ENCODE measurements around the gene ZNF292. TPM values are rescaled to one million over a fixed set of nuclear protein-coding genes. Genes with fewer than 3 reads are reported as not detected.

The ZNF292 gene
- total and polyA plus RNA-seq, 2 donors (not counting 3 experiments of a cell fraction or from before 2014, with no cell fraction given), result 3.5 to 24.9 TPM

GRCh38 chr6:87174078-87174579 lies 18.8 kb downstream of the ZNF292 start:
- no peak for DNase-seq (ENCODE audit: low read depth, low spot score)
- Histone ChIP-seq H3K79me2 (ENCODE audit: control insufficient read depth, insufficient read depth, low read length) (peaks cover 84% of the 10 kb centered on the region), H3K9ac (replicated peaks; ENCODE audit: extremely low read depth, insufficient read depth, low read length) (no peak overlapping the region), H4K20me1 (replicated peaks; ENCODE audit: control insufficient read depth, extremely low read depth, insufficient read depth, low read length) (peaks cover 26% of the 10 kb centered on the region), H3K9me1 (replicated peaks; ENCODE audit: control insufficient read depth, extremely low read depth, insufficient read depth, low read length) (peaks cover 2% of the 10 kb centered on the region), H3K9me3 (replicated peaks; ENCODE audit: control insufficient read depth, insufficient read depth, low read length) (no peaks in the 10 kb centered on the region), H3K4me1 (ENCODE audit: control insufficient read depth, extremely low read depth, insufficient read depth, low read length) (peaks cover 5% of the 10 kb centered on the region), H3K4me3 (replicated peaks in 1 of 3; ENCODE audit: insufficient read depth in 1 of 3, low read depth in 1 of 3, low read length in 3 of 3) (no peak overlapping the region), H2AFZ (ENCODE audit: low read depth, low read length) (no peak overlapping the region), H3K27ac (ENCODE audit: insufficient read depth, low read depth, low read length) (no peak overlapping the region), H3K36me3 (ENCODE audit: control insufficient read depth in 2 of 2, extremely low read depth in 1 of 2, insufficient read depth in 2 of 2, low read length in 2 of 2) (no peaks in the 10 kb centered on the region), H3K27me3 (ENCODE audit: control insufficient read depth in 2 of 2, insufficient read depth in 2 of 2, low read length in 2 of 2) (no peaks in the 10 kb centered on the region), H3K4me2 (ENCODE audit: insufficient read depth, low read length) (no peak overlapping the region)
- intact Hi-C loops (cut with micrococcal nuclease), result no loop called here
- no TSS peak for BruUV-seq (replicated peaks)
- TF ChIP-seq, protein P1, sequence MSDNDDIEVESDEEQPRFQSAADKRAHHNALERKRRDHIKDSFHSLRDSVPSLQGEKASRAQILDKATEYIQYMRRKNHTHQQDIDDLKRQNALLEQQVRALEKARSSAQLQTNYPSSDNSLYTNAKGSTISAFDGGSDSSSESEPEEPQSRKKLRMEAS (IDR thresholded peaks at IDR 0.05; ENCODE audit: insufficient read depth, insufficient read length), result no peak
- no peak for TF ChIP-seq GATA2 (IDR thresholded peaks at IDR 0.05; ENCODE audit: insufficient read depth, insufficient read length, low read depth, low read length)
- no peak for TF ChIP-seq EZH2 (IDR thresholded peaks at IDR 0.05; ENCODE audit: borderline replicate concordance, low read depth, low read length, severe bottlenecking)
- TF ChIP-seq JUN (IDR thresholded peaks at IDR 0.05; ENCODE audit: borderline replicate concordance, insufficient read depth, insufficient read length, low read depth), result no peak
- no peak for TF ChIP-seq CTCF (IDR thresholded peaks at IDR 0.05; ENCODE audit: extremely low read depth in 1 of 2, insufficient read depth in 1 of 2, low read depth in 1 of 2, low read length in 2 of 2)
- no peak for TF ChIP-seq MYC (IDR thresholded peaks at IDR 0.05; ENCODE audit: low read depth, low read length)
- no peak for TF ChIP-seq FOS (IDR thresholded peaks at IDR 0.05; ENCODE audit: borderline replicate concordance, insufficient read depth, low read length)
- TF ChIP-seq POLR2A (IDR thresholded peaks at IDR 0.05; ENCODE audit: low read depth, low read length), result no peak
- TF ChIP-seq POLR2AphosphoS5 (IDR thresholded peaks at IDR 0.05; ENCODE audit: insufficient read depth, low read depth, low read length), result no peak
- dilution Hi-C loops (cut with MboI; ENCODE audit: extremely low pct_ligation_motif_present, low sequenced_read_pairs), result no loop called here
- ChIA-PET POLR2A (no interaction called here), CTCF (interaction anchor here (1.0 to 1.9 kb wide), 2 partner anchors 35 to 95 kb away, joined by 3 to 5 read pairs; no protein-coding TSS in a partner anchor)
- no peak for FAIRE-seq
